ENCODE data around the gene TES. TPM values are rescaled to one million over a fixed set of nuclear protein-coding genes. Genes with fewer than 3 reads are reported as not detected.

TES gene
- total and polyA plus RNA-seq, 4 donors, result 5.7 to 11.8 (median 7.5) TPM

GRCh38 chr7:116218747-116219146, 8.4 kb downstream of the TES start:
- H3K4me1 ChIP-seq (ENCODE audit: control insufficient read depth in 4 of 4, insufficient read depth in 4 of 4, low read length in 3 of 4), result peaks cover 0 to 5% (median 4%) of the 10 kb centered on the region in 4 donors
- H3K4me3 ChIP-seq (ENCODE audit: low read depth in 1 of 3, low read length in 3 of 3), result no peak overlapping the region
- H3K9me3 ChIP-seq (ENCODE audit: control insufficient read depth in 4 of 4, low read length in 3 of 4), result no peaks in the 10 kb centered on the region
- no peak overlapping the region for H3K27ac ChIP-seq (ENCODE audit: low read depth in 1 of 2, low read length in 2 of 2)
- TF ChIP-seq RAD21 (IDR thresholded peaks at IDR 0.05) (no peak), HNF4G (IDR thresholded peaks at IDR 0.05) (no peak), YY1 (IDR thresholded peaks at IDR 0.05) (no peak), EGR1 (IDR thresholded peaks at IDR 0.05; ENCODE audit: low read depth in 2 of 2) (no peak), FOXA2 (IDR thresholded peaks at IDR 0.05) (no peak), CTCF (IDR thresholded peaks at IDR 0.05; ENCODE audit: low read depth, low read length, missing input control) (no peak), NR2F2 (IDR thresholded peaks at IDR 0.05) (no peak), JUND (IDR thresholded peaks at IDR 0.05) (no peak), FOXA1 (IDR thresholded peaks at IDR 0.05) (no peak), ZBTB33 (IDR thresholded peaks at IDR 0.05) (no peak), SP1 (IDR thresholded peaks at IDR 0.05) (no peak), ATF3 (IDR thresholded peaks at IDR 0.05) (no peak), HNF4A (conservative IDR thresholded peaks at IDR 0.05) (no peak), RXRA (IDR thresholded peaks at IDR 0.05) (no peak), TAF1 (conservative IDR thresholded peaks at IDR 0.05) (no peak), GABPA (IDR thresholded peaks at IDR 0.05 in 1 of 2, conservative IDR thresholded peaks at IDR 0.05 in 1 of 2) (no peak)
- TF ChIP-seq, protein P1, sequence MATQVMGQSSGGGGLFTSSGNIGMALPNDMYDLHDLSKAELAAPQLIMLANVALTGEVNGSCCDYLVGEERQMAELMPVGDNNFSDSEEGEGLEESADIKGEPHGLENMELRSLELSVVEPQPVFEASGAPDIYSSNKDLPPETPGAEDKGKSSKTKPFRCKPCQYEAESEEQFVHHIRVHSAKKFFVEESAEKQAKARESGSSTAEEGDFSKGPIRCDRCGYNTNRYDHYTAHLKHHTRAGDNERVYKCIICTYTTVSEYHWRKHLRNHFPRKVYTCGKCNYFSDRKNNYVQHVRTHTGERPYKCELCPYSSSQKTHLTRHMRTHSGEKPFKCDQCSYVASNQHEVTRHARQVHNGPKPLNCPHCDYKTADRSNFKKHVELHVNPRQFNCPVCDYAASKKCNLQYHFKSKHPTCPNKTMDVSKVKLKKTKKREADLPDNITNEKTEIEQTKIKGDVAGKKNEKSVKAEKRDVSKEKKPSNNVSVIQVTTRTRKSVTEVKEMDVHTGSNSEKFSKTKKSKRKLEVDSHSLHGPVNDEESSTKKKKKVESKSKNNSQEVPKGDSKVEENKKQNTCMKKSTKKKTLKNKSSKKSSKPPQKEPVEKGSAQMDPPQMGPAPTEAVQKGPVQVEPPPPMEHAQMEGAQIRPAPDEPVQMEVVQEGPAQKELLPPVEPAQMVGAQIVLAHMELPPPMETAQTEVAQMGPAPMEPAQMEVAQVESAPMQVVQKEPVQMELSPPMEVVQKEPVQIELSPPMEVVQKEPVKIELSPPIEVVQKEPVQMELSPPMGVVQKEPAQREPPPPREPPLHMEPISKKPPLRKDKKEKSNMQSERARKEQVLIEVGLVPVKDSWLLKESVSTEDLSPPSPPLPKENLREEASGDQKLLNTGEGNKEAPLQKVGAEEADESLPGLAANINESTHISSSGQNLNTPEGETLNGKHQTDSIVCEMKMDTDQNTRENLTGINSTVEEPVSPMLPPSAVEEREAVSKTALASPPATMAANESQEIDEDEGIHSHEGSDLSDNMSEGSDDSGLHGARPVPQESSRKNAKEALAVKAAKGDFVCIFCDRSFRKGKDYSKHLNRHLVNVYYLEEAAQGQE (IDR thresholded peaks at IDR 0.05), result no peak
- TF ChIP-seq, protein P2, sequence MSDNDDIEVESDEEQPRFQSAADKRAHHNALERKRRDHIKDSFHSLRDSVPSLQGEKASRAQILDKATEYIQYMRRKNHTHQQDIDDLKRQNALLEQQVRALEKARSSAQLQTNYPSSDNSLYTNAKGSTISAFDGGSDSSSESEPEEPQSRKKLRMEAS (IDR thresholded peaks at IDR 0.05), result no peak
- H3K9ac ChIP-seq (ENCODE audit: low read depth in 1 of 2, low read length in 2 of 2), result no peak overlapping the region
- DNase-seq (ENCODE audit: low spot score), result no peak
- 60% methylated on average over 1 of the region's 1 CpG for WGBS
- H3K36me3 ChIP-seq (ENCODE audit: control insufficient read depth in 4 of 4, insufficient read depth in 3 of 4, low read depth in 1 of 4, low read length in 3 of 4), result no peaks in the 10 kb centered on the region
- no peaks in the 10 kb centered on the region for H3K27me3 ChIP-seq (ENCODE audit: control insufficient read depth in 4 of 4, insufficient read depth in 4 of 4, low read length in 3 of 4)

All from liver (tissue), 9 donors.